Gastrocnemius medialis (tissue), 4 donors: ENCODE measurements around the gene MGMT. TPM values are rescaled to one million over a fixed set of nuclear protein-coding genes. Genes with fewer than 3 reads are reported as not detected.

Source experiments
- ATAC-seq, 2 donors: fragments of 150-250 bp; one replicate each; pipeline ENCODE4 v1.9.1; 2016
- DNase-seq, 2 donors: peaks; one replicate each; pipeline ENCODE4 v3.0.0-alpha.2; 2019
- H3K27ac ChIP-seq, 4 donors: fragments of 200-600 bp; sonication (generic); 1 replicate in 1 of 4; 2 replicates in 3 of 4; pipeline ENCODE4 v1.5.1; 2016 to 2018; ENCODE audit warnings: mild to moderate bottlenecking in 2 of 4, moderate library complexity in 1 of 4
- H3K27me3 ChIP-seq, 3 donors: fragments of 200-600 bp; sonication (generic) in 2 of 3; 1 replicate in 1 of 3; 2 replicates in 2 of 3; pipeline versions ENCODE4 v1.5.1 to v1.6.0; 2016 to 2019; ENCODE audit warnings: mild to moderate bottlenecking in 1 of 3, moderate library complexity in 1 of 3
- H3K36me3 ChIP-seq, 2 donors: fragments of 200-600 bp; sonication (generic) in 1 of 2; one replicate each; pipeline ENCODE4 v1.5.1; 2017 to 2018
- H3K4me1 ChIP-seq, 2 donors: fragments of 200-600 bp; sonication (generic) in 1 of 2; one replicate each; pipeline ENCODE4 v1.5.1; 2016 to 2017; ENCODE audit warnings: mild to moderate bottlenecking in 2 of 2
- H3K4me3 ChIP-seq, 4 donors: fragments of 200-600 bp; sonication (generic) in 3 of 4; 1 replicate in 1 of 4; 2 replicates in 3 of 4; pipeline ENCODE4 v1.5.1; 2016 to 2019; ENCODE audit warnings: mild to moderate bottlenecking in 2 of 4
- H3K9me3 ChIP-seq, 3 donors: fragments of 200-600 bp; sonication (generic) in 2 of 3; 1 replicate in 1 of 3; 2 replicates in 2 of 3; pipeline ENCODE4 v1.5.1; 2016 to 2019
- CTCF ChIP-seq, 5 experiments: fragments of 450-650 bp in 3 of 5; fragments of 200-600 bp in 2 of 5; sonication (generic) in 2 of 5; IDR thresholded peaks in 4 of 5; conservative IDR thresholded peaks in 1 of 5; 1 replicate in 4 of 5; 2 replicates in 1 of 5; pipeline ENCODE4 v1.5.1; 2016 to 2019; ENCODE audit warnings: antibody characterized with exemption in 5 of 5, mild to moderate bottlenecking in 3 of 5, moderate library complexity in 3 of 5
- POLR2A ChIP-seq, 2 donors: fragments of 450-650 bp; IDR thresholded peaks; one replicate each; pipeline ENCODE4 v1.6.1; 2017; ENCODE audit warnings: antibody characterized with exemption in 2 of 2, mild to moderate bottlenecking in 2 of 2, moderate library complexity in 2 of 2
- in situ Hi-C, 4 donors: fragments of 200-750 bp; cut with MboI; loops; one replicate each; pipeline versions ENCODE4 v1.15.0 to v1.8.0; 2017; ENCODE audit warnings: low sequenced_read_pairs in 4 of 4
- intact Hi-C: fragments of 100-400 bp; cut with DNase I; formaldehyde crosslinking; loops from one replicate; pipeline ENCODE4 v1.15.1; 2023; ENCODE audit warnings: low total_unique reads
- total RNA-seq, 4 donors: library from RNA; depleted of rRNA; stranded (reverse); fragments of >200 nt; gene quantifications; one replicate each; pipeline versions ENCODE4 v1.1.0 to v1.2.3, GENCODE V29; 2016

Gene MGMT
- total RNA-seq, 4 donors from 2014 or later: 8.9 to 20.7 (median 17.1) TPM

GRCh38 chr10:129467359-129468064, 471 bp downstream of the MGMT start:
- Histone ChIP-seq H3K4me3 (peak overlapping the region; percentile 74 to 97 (median 78)), H3K9me3 (no peaks in the 10 kb centered on the region), H3K27me3 (no peaks in the 10 kb centered on the region), H3K4me1 (peaks cover 12 to 19% of the 10 kb centered on the region in 2 donors), H3K36me3 (peaks cover 0 to 5% of the 10 kb centered on the region in 2 donors), H3K27ac (peak overlapping the region; percentile 77 to 92 (median 84))
- in situ Hi-C loops (no loop called here), intact Hi-C loops (loop anchor here (5.0 to 10.0 kb wide), 2 partner anchors 497 to 645 kb away; partner anchors contain the start of genes C10orf143 and EBF3)
- no peak for DNase-seq
- peak; percentile 16 to 28 for ATAC-seq
- TF ChIP-seq POLR2A (IDR thresholded peaks at IDR 0.05): no peak
- no peak for TF ChIP-seq CTCF (IDR thresholded peaks at IDR 0.05 in 4 of 5, conservative IDR thresholded peaks at IDR 0.05 in 1 of 5)

- H3K27me3 ChIP-seq: no peaks in the 10 kb centered on the region
- H3K27ac ChIP-seq: peak overlapping the region in 2 of 4 donors; percentile 81 to 87
- H3K4me1 ChIP-seq: peaks cover 12 to 19% of the 10 kb centered on the region in 2 donors
- no peak for ATAC-seq
- no peak overlapping the region for H3K4me3 ChIP-seq
- no peaks in the 10 kb centered on the region for H3K9me3 ChIP-seq
- in situ Hi-C loops (no loop called here), intact Hi-C loops (loop anchor here (5.0 to 10.0 kb wide), 2 partner anchors 497 to 644 kb away; partner anchors contain the start of genes C10orf143 and EBF3)
- peaks cover 0 to 5% of the 10 kb centered on the region in 2 donors for H3K36me3 ChIP-seq
- TF ChIP-seq POLR2A (IDR thresholded peaks at IDR 0.05): no peak
- no peak for DNase-seq
Measured at GRCh38 chr10:129468187-129468586, 1.1 kb downstream of the MGMT start.

GRCh38 chr10:129470103-129470851, 3.2 kb downstream of the MGMT start:
- intact Hi-C loops: no loop called here
- Histone ChIP-seq H3K27me3 (no peaks in the 10 kb centered on the region), H3K9me3 (no peaks in the 10 kb centered on the region), H3K36me3 (peaks cover 0 to 5% of the 10 kb centered on the region in 2 donors), H3K27ac (no peak overlapping the region), H3K4me3 (no peak overlapping the region), H3K4me1 (peaks cover 12 to 19% of the 10 kb centered on the region in 2 donors)
- in situ Hi-C loops: no loop called here
- DNase-seq (no peak), ATAC-seq (no peak)
- no peak for TF ChIP-seq CTCF (IDR thresholded peaks at IDR 0.05 in 4 of 5, conservative IDR thresholded peaks at IDR 0.05 in 1 of 5)
- TF ChIP-seq POLR2A (IDR thresholded peaks at IDR 0.05): no peak

- DNase-seq (no peak), ATAC-seq (no peak)
- no peaks in the 10 kb centered on the region for H3K9me3 ChIP-seq
- peaks cover 6 to 12% of the 10 kb centered on the region in 2 donors for H3K4me1 ChIP-seq
- H3K4me3 ChIP-seq: no peak overlapping the region
- TF ChIP-seq POLR2A (IDR thresholded peaks at IDR 0.05) (no peak), CTCF (IDR thresholded peaks at IDR 0.05 in 4 of 5, conservative IDR thresholded peaks at IDR 0.05 in 1 of 5) (no peak)
- H3K27me3 ChIP-seq: no peaks in the 10 kb centered on the region
- H3K27ac ChIP-seq: no peak overlapping the region
- intact Hi-C loops: no loop called here
- peaks cover 0 to 5% of the 10 kb centered on the region in 2 donors for H3K36me3 ChIP-seq
- in situ Hi-C loops: no loop called here
Measured at GRCh38 chr10:129471447-129472175, 4.6 kb downstream of the MGMT start.
